BE2C (cell line): ENCODE data around the gene SLC12A3.
"Not testable (repeated sequence)": the region's sequence is repeated elsewhere in the genome, so short reads cannot be mapped to it uniquely, and the experiment has no call there.

Source experiments
- DNase-seq: peaks from one replicate; pipeline ENCODE4 v3.0.0-alpha.2; 2020
- H3K27me3 ChIP-seq: fragments of 250-450 bp; sonication (Bioruptor Pico); 2 replicates; pipeline ENCODE4 v1.5.1; 2020; ENCODE audit warnings: mild to moderate bottlenecking
- H3K36me3 ChIP-seq: fragments of 250-450 bp; sonication (Bioruptor Pico); 2 replicates; pipeline ENCODE4 v1.5.1; 2020; ENCODE audit warnings: mild to moderate bottlenecking
- H3K4me1 ChIP-seq: fragments of 250-450 bp; sonication (Bioruptor Pico); 2 replicates; pipeline ENCODE4 v1.5.1; 2020
- H3K4me3 ChIP-seq: 2 replicates; pipeline ENCODE4 v1.5.1; 2011; ENCODE audit warnings: low read depth, low read length
- H3K9me3 ChIP-seq: fragments of 250-450 bp; sonication (Bioruptor Pico); 2 replicates; pipeline ENCODE4 v1.5.1; 2020
- CTCF ChIP-seq: IDR thresholded peaks from 2 replicates; pipeline ENCODE4 v1.5.1; 2012; ENCODE audit warnings: mild to moderate bottlenecking, low read depth, low read length

SLC12A3 gene

GRCh38 chr16:56930486-56931270, 65.7 kb downstream of the SLC12A3 start:
- peaks cover 19% of the 10 kb centered on the region for H3K4me1 ChIP-seq
- H3K4me3 ChIP-seq, result no peak overlapping the region
- H3K9me3 ChIP-seq, result no peaks in the 10 kb centered on the region
- TF ChIP-seq CTCF, result no peak
- no peaks in the 10 kb centered on the region for H3K27me3 ChIP-seq
- peaks cover 10% of the 10 kb centered on the region for H3K36me3 ChIP-seq
- DNase-seq, result peak; percentile 48

GRCh38 chr16:56931271-56931891, 66.4 kb downstream of the SLC12A3 start:
- H3K9me3 ChIP-seq, result no peaks in the 10 kb centered on the region
- H3K27me3 ChIP-seq, result no peaks in the 10 kb centered on the region
- no peak for DNase-seq
- H3K4me1 ChIP-seq, result peaks cover 19% of the 10 kb centered on the region
- H3K4me3 ChIP-seq, result peak overlapping the region; percentile 93
- peaks cover 17% of the 10 kb centered on the region for H3K36me3 ChIP-seq
- no peak for TF ChIP-seq CTCF

- DNase-seq, result peak; percentile 99
- Histone ChIP-seq H3K4me1 (peaks cover 19% of the 10 kb centered on the region), H3K4me3 (peak within 1 kb of the TSS; percentile 93), H3K27me3 (no peaks in the 10 kb centered on the region), H3K9me3 (no peaks in the 10 kb centered on the region), H3K36me3 (peaks cover 24% of the 10 kb centered on the region)
- no peak for TF ChIP-seq CTCF
These were observed 67.1 kb downstream of the SLC12A3 start, which contains the start of gene HERPUD1 for GRCh38 chr16:56931892-56932720. Gene HERPUD1, plus strand, starts transcription at chr16:56932142. Its CDS starts 103 bp downstream, at chr16:56932245.

- no peak for TF ChIP-seq CTCF
- H3K4me1 ChIP-seq, result peaks cover 19% of the 10 kb centered on the region
- DNase-seq, result peak; percentile 57
- peak overlapping the region; percentile 93 for H3K4me3 ChIP-seq
- no peaks in the 10 kb centered on the region for H3K9me3 ChIP-seq
- peaks cover 33% of the 10 kb centered on the region for H3K36me3 ChIP-seq
- H3K27me3 ChIP-seq, result no peaks in the 10 kb centered on the region
These were observed 68.0 kb downstream of the SLC12A3 start for GRCh38 chr16:56932721-56933619.

- TF ChIP-seq CTCF, result no peak
- Histone ChIP-seq H3K4me1 (peaks cover 19% of the 10 kb centered on the region), H3K27me3 (no peaks in the 10 kb centered on the region), H3K9me3 (no peaks in the 10 kb centered on the region), H3K4me3 (peak overlapping the region; percentile 93), H3K36me3 (peaks cover 43% of the 10 kb centered on the region)
- no peak for DNase-seq
These were observed 69.0 kb downstream of the SLC12A3 start for GRCh38 chr16:56933828-56934598.

- H3K4me3 ChIP-seq, result peak overlapping the region; percentile 93
- peaks cover 19% of the 10 kb centered on the region for H3K4me1 ChIP-seq
- not testable (repeated sequence) for H3K27me3 ChIP-seq, H3K9me3 ChIP-seq, DNase-seq
- H3K36me3 ChIP-seq, result peaks cover 50% of the 10 kb centered on the region
These were observed 69.7 kb downstream of the SLC12A3 start for GRCh38 chr16:56934599-56935145.
